Gastrocnemius medialis (tissue), 4 donors: ENCODE data around the gene TSPAN5.

ENCODE experiments used
- POLR2A ChIP-seq, 2 donors: fragments of 450-650 bp; IDR thresholded peaks; one replicate each; pipeline ENCODE4 v1.6.1; 2017; ENCODE audit warnings: antibody characterized with exemption in 2 of 2, mild to moderate bottlenecking in 2 of 2, moderate library complexity in 2 of 2
- TF ChIP-seq, protein P1 (sequence below), 5 experiments: fragments of 450-650 bp in 3 of 5; fragments of 200-600 bp in 2 of 5; sonication (generic) in 2 of 5; IDR thresholded peaks in 4 of 5; conservative IDR thresholded peaks in 1 of 5; 1 replicate in 4 of 5; 2 replicates in 1 of 5; pipeline ENCODE4 v1.5.1; 2016 to 2019; ENCODE audit warnings: antibody characterized with exemption in 5 of 5, mild to moderate bottlenecking in 3 of 5, moderate library complexity in 3 of 5

DNA sequence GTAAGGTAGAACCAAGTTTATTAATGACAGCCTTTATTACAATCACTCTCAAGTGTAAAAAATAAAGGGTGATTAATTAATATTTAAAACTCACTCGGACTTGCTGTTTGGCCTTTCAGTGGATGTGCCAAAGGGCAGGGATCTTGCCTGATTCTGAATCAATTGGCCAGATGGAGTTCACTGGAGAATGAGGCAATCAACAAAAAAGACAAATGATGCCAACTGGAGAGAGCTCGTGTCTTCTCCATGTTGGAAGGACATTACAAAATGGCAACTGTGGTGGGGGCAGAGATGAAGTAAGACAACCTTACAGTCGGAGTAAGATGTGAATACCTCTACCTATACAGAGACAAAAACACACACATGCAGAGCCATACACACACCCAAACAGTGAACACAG, 188.0 kb downstream of the TSPAN5 start:
- no peak for TF ChIP-seq POLR2A (IDR thresholded peaks at IDR 0.05)
- TF ChIP-seq, protein P1, sequence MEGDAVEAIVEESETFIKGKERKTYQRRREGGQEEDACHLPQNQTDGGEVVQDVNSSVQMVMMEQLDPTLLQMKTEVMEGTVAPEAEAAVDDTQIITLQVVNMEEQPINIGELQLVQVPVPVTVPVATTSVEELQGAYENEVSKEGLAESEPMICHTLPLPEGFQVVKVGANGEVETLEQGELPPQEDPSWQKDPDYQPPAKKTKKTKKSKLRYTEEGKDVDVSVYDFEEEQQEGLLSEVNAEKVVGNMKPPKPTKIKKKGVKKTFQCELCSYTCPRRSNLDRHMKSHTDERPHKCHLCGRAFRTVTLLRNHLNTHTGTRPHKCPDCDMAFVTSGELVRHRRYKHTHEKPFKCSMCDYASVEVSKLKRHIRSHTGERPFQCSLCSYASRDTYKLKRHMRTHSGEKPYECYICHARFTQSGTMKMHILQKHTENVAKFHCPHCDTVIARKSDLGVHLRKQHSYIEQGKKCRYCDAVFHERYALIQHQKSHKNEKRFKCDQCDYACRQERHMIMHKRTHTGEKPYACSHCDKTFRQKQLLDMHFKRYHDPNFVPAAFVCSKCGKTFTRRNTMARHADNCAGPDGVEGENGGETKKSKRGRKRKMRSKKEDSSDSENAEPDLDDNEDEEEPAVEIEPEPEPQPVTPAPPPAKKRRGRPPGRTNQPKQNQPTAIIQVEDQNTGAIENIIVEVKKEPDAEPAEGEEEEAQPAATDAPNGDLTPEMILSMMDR (IDR thresholded peaks at IDR 0.05 in 4 of 5, conservative IDR thresholded peaks at IDR 0.05 in 1 of 5): no peak
